ENCODE measurements around the gene TECPR2.
"Not testable (repeated sequence)": the region's sequence is repeated elsewhere in the genome, so short reads cannot be mapped to it uniquely, and the experiment has no call there.

The TECPR2 gene

DNA sequence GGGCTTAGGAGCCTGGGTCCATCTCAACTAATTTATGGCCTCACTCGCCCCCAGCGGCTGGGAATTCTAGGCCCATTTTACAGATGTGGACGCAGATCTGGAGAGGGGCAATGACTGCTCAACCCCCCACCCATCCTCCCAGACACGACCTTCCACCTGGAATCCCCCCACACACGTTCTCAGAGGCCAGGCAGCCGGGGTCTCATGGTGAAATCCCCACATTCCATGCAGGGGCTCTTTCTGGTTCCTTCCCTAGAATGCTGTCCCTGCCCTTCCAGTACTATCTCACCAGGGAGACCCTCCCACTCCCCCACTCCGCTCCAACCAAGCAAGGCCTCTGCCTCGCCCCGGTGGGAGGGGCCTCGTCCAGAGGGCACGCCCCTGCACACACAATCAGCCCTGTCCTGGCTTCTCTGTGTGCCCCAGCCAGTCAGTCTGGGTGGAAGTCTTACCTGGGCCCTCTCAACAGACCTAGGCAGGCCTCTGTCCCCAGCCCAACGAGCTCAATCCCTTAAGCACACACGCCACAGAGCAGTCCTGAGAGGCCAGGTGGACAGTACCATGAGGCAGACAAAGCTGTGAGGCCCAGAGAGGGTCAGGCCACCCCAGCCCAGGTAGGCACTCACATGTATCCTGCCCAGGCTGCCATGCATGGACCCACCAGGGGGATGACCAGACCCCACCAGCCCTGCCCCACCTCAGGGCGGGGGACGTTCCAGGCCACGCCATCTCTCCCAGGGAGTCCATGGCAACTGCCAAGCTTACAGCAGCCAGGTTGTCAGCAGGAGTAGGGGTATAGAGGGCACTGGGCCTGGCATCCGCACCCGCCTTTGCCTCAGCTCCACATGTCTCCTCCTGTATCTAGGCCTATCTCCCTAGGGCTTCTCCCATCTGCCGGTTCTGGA, 148.1 kb downstream of the TECPR2 start:
- DNase-seq = no peak

DNA sequence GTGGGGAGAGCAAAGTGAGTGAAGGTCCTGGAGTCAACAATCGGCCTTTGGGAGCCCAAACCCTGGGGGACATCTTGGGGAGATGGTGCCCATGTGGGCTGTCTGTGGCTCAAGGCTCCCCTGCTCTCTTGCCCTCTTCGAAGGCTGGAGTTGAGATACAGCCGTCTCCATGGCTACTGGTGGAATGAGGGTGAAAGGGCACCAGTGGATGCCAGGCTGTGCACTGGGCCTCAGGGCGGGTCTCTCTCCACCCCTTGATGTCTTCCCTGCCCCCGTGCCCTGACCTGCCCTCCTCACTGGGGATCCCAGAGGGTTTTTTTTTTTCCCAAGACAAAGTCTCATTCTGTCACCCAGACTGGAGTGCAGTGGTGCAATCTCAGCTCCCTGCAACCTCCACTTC, 148.8 kb downstream of the TECPR2 start:
- no peak for DNase-seq

DNA sequence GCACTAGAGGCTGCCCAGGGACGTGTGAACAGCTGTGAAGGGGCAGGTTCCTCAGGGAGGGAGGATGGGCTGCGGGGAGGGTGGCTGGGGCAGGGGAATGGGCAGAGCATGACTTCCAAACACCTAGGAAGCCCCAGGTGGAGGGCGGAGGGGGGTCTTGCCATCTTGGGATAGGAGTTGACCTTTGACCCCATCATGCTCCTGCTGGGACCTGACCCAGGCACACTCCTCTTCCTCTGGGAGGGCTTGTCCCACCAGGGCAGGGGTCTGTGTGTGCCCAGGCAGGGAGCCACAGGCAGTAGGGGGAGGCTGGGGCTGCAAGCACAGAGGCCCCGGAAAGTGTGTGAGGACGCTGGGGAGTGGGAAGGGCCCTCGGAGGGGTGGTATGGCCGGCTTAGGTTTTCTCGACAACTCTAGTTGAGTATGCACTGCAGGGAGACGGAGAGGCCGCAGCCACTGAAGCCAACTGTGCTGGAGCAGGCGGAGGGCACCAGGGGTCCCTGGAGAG, 150.1 kb downstream of the TECPR2 start:
- no peak for DNase-seq

DNA sequence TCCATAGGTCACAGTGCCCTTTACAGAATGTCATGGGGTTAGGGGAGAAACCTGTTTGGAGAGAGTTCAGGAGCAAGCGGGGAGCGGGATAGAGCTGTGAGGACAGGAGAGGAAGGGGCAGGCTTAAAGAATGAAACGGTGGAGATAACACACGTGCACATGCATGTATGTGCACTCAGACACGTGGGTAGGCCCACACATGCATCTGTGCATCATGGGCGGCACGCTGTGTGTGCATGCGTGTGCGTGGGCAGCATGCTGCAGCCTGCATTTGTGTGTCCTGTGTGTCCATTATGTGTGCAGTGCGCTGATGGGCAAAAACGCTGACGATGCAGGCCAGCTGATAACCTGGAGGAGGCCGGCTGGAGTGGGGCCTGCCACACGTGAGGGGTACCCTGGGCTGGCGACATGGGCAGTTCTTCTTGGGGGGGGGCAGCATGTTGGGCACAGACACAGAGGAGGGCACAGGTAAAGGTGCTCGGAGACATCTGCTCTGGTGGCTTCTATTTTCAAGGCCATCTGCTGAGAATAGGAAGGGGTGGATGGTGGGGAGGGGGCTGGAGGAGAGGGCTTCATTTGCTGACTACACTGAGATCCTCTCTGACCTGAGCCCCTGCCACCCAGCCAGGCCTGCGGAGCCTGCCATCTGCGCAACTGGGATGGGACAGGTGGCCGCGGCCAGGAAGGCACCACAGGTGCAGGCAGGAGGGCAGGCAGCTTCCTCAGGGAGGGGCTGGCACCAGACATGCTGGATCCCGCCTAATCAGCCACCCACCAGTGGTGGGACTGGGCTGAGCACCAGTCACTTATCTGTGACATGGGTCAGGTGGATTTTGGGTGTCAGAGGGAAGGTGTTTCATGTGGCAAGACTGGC, 151.4 kb downstream of the TECPR2 start:
- DNase-seq = no peak

DNA sequence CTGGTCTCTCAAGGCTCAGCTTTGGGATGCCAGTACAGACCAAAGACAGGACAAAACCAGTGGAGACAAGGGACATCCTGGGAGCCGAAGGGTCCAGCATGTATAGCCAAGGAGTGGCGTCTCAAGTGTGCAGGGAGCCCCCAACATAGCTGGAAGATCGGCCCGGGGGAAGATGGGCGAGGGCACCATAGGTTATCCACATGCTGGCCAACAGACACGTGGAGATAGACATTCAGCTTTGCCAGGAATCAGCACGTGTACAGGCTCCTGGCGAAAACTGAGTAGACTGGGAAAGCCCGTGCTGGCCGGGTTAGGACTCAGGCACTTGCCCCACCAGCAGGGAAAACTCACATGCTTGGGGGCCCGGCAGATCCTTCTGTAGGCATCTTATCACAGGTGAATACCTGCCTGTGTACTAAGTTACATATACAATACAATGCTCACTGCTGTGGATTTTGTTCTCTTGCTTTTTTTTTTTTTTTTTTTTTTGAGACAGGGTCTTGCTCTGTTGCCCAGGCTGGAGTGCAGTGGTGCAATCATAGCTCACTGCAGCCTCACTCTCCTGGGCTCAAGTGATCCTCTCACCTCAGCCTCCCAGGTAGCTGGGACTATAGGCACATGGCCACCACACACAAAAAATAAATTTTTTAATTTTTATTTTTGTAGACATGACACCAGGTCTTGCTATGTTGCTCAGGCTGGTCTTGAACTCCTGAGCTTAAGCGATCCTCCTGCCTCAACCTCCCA, 152.4 kb downstream of the TECPR2 start:
- DNase-seq = no peak

DNA sequence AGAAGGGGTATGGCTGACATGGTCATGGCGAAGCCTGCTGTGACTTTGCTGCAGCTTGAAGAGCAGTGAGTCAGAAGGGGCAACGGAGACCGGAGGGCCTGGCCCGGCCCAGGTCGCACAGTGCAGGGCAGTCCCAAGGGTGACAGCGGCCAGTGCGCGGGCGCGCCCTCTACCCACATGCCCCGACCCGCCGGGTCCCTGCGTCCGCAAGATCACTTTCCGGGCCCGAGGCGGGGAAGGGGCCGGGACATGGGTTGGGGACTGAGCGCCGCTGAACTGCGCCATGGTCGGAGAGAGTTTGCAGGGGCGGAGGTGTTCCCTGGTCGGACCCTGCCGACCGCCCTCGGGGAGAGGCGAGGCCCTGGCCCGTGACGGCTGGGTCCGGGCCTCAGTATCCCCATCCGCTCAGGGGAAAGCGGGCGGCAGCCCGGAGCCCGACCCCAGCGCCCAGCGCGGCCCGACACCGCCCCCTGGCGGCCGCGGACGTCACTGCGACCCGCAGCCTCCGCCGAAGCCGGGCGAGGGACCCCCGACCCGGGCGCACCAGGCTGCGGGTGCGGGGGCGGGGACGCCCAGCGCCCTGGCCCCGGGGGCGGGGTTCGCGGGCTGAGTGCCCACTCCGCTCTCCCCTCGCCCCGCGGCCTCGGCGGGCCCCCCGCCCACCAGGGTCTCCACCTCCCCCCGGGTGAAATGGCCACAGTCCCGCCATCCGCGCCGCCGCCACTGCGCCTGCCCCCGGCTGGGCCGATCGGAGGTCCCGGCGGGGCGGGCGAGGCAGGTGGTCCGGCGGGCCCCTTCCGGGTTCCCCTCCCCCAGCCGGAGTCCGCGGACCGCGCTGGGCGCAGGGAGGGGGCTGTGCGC, 154.0 kb downstream of the TECPR2 start:
- DNase-seq = peak; percentile 93

DNA sequence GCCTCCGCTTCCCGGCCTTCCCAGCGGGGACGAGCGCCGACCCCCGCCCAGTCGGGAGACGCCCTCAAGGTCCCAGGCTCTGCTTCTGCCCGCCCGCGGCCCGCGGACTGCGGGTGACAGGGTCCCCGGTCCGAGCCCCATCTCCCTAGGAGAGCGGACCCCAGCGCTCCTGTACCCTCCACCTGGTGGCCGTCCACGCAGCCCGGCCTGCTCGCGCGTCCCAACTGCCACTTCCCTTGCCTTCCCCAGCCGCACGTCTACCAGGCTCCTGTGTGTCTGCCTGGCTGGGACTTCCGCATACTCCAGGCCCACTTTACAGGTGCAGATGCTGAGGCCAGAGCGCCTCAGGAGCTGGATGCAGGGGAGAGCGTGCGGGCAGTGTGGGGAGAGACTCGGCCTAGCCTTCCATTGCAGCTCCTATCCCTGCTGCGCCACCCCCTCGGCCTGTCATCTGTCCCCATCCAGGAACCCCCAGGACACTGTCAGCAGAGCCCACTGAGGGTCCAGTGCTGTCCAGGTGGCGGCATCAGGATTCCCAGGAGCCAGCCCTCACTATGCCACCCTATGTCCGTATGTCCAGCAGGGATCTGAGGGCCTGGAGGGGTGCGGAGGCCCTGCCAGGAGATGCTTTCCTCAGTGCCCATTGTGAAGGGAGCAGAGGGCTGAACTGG, 154.8 kb downstream of the TECPR2 start:
- DNase-seq = peak; percentile 63

DNA sequence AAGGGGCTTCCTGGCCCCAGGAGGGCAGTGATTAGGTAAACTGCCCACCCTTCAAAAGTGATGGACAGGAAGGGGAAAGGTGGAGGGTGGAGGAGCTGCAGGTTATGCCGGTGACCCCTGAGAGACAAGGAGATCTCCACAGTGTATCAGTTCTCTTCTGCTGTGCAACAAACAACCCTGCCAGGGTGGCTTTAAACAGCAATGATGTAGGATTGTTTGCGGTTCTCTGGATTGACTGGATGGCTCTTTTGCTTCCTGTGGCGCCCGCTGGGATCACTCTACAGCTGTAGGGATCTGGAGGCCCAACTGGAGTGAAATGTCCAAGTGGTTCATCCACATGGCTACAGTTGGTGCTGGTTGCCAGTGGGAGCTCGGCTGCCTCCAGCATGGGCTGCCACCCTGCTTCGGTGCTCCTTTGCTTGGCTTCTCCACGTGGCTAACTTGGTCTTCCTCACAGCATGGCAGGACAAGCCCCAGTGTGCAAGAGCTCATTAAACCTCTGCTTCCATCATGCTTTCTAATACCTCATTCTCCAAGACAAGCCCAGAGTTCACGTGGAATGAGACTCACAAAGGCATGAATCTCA, 155.4 kb downstream of the TECPR2 start:
- no peak for DNase-seq

DNA sequence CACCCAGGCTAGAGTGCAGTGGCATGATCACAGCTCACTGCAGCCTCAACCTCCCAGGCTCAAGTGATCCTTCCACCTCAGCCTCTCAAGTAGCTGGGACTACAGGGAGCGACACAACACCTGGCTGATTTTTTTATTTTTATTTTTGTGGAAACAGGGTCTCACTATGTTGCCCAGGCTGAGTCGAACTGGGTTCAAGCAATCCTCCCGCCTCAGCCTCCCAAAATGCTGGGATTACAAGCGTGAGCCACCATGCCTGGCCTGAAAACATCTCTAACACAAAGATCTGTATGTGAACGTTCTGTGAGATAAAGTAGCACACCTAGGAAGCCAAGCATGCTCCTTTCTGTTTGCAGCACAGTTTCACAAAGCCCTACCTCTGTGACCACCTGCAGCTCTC, 157.0 kb downstream of the TECPR2 start:
- not testable (repeated sequence) for DNase-seq

DNA sequence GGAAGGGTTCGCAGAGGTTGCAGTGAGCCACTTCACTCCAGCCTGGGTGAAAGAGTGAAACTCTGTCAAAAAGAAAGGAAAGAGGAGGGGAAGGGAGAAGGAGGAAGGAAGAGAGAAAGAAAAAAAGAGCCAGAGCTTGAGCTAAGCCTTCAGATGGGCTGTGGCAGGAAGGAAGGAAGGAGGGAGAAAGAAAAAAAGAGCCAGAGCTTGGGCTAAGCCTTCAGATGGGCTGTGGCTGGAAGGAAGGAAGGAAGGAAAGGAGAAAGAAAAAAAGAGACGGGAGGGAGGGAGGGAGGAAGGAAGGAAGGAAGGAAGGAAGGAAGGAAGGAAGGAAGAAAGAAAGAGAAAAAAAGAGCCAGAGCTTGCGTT, 160.4 kb downstream of the TECPR2 start:
- DNase-seq = no peak

DNA sequence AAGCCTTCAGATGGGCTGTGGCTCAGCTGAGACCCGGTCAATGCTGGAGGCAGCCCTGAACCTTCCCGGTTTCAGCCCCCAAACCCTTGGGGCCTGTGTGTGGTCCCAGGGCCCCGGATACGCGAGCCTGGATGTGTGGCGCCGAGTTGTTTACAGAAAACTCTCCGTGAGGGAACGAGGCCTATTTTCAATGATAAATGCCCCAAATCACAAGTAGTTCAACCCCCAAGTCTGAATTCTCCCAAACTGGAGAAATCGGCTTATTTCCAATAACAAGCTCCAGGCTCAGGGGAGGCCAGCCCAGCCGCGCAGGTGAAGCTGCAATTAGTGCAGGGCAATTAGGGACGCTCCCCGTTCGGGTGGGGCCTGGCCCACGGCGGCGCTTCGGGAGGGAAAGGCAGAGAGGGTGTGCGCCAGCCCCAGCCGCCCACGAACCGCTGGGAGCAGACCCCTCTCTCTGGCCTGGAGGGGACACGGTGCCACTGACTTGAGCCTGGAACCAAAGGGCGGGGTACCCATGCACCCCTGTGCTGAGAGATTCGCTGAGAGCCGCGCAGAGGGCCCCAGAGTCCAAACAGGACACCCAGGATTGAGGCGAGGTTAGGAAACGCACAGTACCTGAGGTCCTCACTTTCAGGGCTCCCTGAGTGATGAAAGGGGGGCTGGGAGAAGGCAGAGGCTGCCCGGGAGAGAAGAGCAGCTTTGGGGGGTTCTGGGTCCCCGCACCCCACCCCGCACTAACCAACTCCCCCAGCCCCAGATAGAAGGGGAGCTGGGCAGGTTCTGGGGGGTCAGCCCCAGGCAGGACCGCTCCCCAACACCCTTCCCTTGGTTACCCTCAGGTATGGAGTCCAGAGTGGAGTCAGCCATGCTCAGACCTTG, 161.1 kb downstream of the TECPR2 start:
- no peak for DNase-seq

DNA sequence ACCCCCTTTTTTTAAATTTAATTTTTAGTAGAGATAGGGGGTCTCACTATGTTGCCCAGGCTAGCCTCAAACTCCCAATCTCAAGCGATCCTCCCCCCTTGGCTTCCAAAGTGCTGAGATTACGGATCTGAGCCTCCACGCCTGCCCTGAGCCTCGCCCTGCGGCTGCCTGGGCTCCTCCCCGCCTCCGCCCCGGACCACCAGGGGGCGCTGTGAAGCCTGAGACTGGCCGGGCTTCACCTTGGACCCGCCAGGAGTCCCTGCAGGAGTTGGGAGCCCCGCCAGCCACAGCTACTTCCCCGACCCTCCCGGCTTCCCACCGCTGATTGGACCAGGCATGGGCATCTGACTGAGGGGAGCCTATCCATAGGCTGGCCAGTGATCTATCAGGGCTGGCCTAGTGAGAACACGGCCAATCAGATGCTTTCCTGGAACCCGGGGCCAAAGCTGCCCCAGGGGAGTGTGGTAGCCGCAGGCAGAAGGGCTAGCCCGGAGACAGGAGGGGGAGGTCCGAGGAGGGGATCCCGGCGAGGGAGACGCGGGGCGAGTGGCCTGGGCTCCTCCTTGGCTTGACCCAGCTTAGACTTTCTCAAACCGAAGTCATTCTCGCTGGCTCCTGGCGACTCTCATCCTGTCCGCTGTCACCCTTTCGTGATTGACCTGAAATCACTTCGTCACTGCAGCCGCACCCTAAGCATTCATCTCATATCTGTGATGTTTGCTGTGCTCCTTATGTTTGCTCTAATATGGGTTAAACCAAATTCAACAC, 161.9 kb downstream of the TECPR2 start:
- DNase-seq = peak; percentile 96

DNA sequence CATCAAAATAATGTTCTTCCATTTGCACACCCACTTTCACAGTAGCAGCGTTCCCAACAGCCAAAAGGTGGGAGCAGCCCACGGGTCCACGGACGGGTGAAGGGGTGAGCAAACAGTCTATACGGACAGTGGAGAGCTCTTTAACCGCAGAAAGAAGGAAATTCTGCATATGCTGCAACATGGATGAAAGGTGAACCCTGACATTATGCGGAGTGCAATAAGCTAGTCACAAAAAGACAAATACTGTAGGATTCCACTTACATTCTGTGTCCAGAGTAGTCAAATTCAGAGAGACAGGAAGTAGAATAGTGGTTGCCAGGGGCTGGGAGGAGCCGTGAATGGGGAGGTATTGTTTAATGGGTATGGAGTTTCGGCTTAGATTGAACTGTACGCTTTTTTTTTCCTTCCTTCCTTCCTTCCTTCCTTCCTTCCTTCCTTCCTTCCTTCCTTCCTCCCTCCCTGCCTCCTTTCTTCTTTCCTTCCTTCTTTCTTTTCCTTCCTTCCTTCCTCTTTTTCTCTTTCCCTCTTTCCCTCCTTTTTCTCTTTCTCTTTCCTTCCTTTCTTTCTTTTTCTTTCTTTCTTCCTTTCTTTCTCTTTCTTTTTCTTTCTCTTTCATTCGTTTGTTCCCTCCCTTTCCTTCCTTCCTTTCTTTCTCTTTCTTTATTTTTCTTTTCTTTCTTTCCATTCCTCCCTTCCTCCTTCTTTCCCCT, 162.6 kb downstream of the TECPR2 start:
- DNase-seq = no peak

DNA sequence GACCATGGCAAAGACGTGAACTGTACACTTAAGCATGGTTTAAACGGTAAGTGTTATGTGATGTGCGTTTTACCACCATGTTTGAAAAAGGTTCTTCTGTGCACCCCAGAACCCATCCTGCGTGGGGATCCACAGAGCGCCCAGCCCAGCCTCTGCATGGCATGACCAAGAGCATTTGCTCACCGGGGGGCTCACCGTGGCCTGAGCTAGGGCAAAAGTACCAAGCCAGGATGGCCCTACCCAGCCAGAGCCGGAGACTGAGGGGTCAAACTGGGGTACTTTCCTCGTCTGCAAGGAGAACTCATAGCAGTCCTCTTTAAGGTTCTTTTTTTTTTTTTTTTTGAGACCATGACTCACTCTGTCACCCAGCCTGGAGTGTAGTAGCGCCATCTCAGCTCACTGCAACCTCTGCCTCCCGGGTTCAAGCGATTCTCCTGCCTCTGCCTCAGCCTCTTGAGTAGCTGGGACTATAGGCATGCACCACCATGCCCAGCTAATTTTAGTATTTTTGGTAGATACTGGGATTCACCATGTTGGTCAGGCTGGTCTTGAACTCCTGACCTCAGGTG, 163.3 kb downstream of the TECPR2 start:
- DNase-seq = no peak

DNA sequence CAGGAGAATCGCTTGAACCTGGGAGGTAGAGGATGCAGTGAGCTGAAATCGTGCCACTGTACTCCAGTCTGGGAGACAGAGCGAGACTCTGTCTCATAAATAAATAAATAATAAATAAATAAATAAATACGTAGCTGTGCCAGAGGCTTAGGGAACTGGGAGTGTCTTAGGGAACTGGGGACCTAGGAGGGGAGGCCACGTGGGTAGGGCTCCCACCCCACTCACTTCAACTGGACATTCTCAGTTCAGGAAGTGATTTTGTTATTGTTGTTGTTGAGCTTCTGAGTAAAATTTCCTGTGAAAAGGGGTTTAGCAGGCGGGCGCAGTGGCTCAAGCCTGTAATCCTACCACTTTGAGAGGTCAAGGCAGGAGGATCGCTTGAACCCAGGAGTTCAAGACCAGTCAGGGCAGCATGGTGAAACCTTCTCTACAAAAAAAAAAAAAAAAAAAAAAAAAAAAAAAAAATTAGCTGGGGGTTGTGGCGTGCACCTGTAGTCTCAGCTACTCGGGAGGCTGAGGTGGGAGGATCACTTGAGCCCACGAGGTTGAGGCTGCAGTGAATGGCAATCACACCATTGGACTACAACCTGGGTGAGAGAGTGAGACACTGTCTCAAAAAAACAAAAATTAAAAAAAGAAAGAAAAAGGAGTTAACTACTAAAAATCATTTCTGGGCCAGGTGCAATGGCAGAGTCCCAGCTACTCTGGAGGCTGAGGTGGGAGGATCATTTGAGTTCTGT, 165.9 kb downstream of the TECPR2 start:
- DNase-seq = no peak

DNA sequence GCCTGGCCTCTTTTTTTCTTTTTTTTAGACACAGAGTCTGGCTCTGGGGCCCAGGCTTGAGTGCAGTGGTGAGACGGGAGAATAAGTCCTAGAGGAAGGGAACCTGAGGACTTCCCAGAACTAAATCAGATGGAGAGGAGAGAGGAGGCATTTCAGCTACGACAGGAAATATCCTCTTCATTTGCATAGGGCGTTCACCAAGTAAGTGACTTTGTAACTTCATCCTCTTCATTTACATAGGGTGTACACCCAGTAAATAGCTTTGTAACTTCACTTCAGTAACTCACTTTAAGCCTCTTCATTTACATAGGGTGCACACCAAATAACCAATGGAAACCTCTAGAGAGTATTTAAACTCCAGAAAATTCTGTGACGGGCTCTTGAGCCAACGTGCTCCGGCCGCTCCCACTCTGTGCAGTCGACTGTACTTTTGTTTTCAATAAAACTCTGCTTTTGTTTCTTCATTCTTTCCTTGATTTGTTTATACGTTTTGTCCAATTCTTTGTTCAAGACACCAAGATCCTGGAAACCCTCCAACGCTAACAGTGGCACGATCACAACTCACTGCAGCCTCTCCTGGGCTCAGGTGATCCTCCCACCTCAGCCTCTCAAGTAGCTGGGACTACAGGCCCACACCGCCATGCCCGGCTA, 168.2 kb downstream of the TECPR2 start:
- DNase-seq = no peak

DNA sequence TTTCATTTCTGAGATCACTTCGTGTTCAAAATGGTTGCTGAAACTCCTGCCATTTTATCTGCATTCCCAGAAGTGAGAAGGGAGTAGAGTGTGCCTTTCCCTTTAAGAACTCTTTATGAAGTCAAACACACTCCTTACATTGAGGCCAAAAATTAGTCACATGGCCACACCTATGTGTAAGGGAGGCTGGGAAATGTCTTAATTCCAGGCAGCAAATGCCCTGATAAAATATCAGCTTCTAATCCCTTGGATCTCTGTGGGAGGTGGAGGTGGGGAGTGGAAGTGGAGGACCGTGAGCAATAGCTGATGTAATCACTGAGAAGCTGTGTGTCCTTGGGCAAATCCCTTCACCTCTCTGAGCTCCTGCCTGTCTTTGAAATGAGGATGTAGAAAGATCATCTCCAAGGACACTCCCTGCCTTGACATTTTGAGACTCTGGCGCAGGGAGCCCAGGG, 169.5 kb downstream of the TECPR2 start:
- no peak for DNase-seq

Measured in 8988T (cell line).